Neural progenitor cell (in vitro differentiated cells): Measurements from ENCODE around the gene PARPBP. TPM values are rescaled to one million over a fixed set of nuclear protein-coding genes. Genes with fewer than 3 reads are reported as not detected.

Source experiments
- DNase-seq: peaks from one replicate; pipeline ENCODE4 v3.0.0-alpha.2; 2016; ENCODE audit warnings: low spot score
- H2AFZ ChIP-seq: fragments of 200-600 bp; sonication (generic); replicated peaks from 2 replicates; pipeline ENCODE4 v1.6.1; 2016; ENCODE audit warnings: antibody characterized with exemption
- H3F3A ChIP-seq: fragments of 200-600 bp; sonication (generic); 2 replicates; pipeline ENCODE4 v1.6.1; 2016; ENCODE audit warnings: antibody characterized with exemption, low read depth
- H3K27ac ChIP-seq: fragments of 200-600 bp; sonication (generic); 2 replicates; pipeline ENCODE4 v1.5.1; 2016; ENCODE audit warnings: mild to moderate bottlenecking
- H3K27me3 ChIP-seq: fragments of 200-600 bp; sonication (generic); 2 replicates; pipeline ENCODE4 v1.6.1; 2016; ENCODE audit warnings: mild to moderate bottlenecking, moderate library complexity
- H3K36me3 ChIP-seq: fragments of 200-600 bp; sonication (generic); 2 replicates; pipeline ENCODE4 v1.5.1; 2016
- H3K4me1 ChIP-seq: fragments of 200-600 bp; sonication (generic); 2 replicates; pipeline ENCODE4 v1.6.1; 2016; ENCODE audit warnings: mixed run types
- H3K4me2 ChIP-seq: fragments of 200-600 bp; sonication (generic); 2 replicates; pipeline ENCODE4 v1.6.1; 2016
- H3K4me3 ChIP-seq: fragments of 200-600 bp; sonication (generic); 2 replicates; pipeline ENCODE4 v1.5.1; 2016
- H3K79me2 ChIP-seq: fragments of 200-600 bp; sonication (generic); 2 replicates; pipeline ENCODE4 v1.6.1; 2016; ENCODE audit warnings: low read depth
- H3K9ac ChIP-seq: fragments of 200-600 bp; sonication (generic); 2 replicates; pipeline ENCODE4 v1.6.1; 2016
- H3K9me3 ChIP-seq: fragments of 200-600 bp; sonication (generic); 2 replicates; pipeline ENCODE4 v1.5.1; 2016; ENCODE audit warnings: low read depth
- H4K20me1 ChIP-seq: fragments of 200-600 bp; sonication (generic); 2 replicates; pipeline ENCODE4 v1.6.1; 2016; ENCODE audit warnings: low read depth
- H3K27ac Mint-ChIP-seq: 3 replicates; pipeline ENCODE4 v1.8.0; 2021; ENCODE audit warnings: mixed read lengths
- H3K27me3 Mint-ChIP-seq: 2 replicates; pipeline ENCODE4 v1.8.0; 2022; ENCODE audit warnings: low read depth, mild to moderate bottlenecking, inconsistent platforms, moderate library complexity, mixed read lengths; ENCODE audit not compliant: insufficient read depth
- H3K36me3 Mint-ChIP-seq: 3 replicates; pipeline ENCODE4 v1.8.0; 2021; ENCODE audit warnings: mixed read lengths
- H3K4me1 Mint-ChIP-seq: 3 replicates; pipeline ENCODE4 v1.8.0; 2021; ENCODE audit warnings: mixed read lengths
- H3K4me3 Mint-ChIP-seq: 3 replicates; pipeline ENCODE4 v1.8.0; 2021; ENCODE audit warnings: mild to moderate bottlenecking, moderate library complexity, mixed read lengths
- H3K9me3 Mint-ChIP-seq: 3 replicates; pipeline ENCODE4 v1.8.0; 2020; ENCODE audit warnings: mixed read lengths
- CTCF ChIP-seq: fragments of 200-600 bp; sonication (generic); IDR thresholded peaks from 2 replicates; pipeline ENCODE4 v1.5.1; 2017; ENCODE audit warnings: antibody characterized with exemption, mild to moderate bottlenecking
- EZH2 ChIP-seq: fragments of 200-600 bp; sonication (generic); IDR thresholded peaks from 2 replicates; pipeline ENCODE4 v1.6.1; 2017; ENCODE audit warnings: antibody characterized with exemption, mild to moderate bottlenecking, moderate library complexity
- EZH2phosphoT487 ChIP-seq: fragments of 200-600 bp; sonication (generic); IDR thresholded peaks from 2 replicates; pipeline ENCODE4 v1.6.1; 2017; ENCODE audit warnings: antibody characterized with exemption
- total RNA-seq: library from RNA; depleted of rRNA; stranded (reverse); fragments of >200 nt; gene quantifications from 2 replicates; pipeline ENCODE4 v1.2.3, GENCODE V29; 2015; ENCODE audit warnings: low replicate concordance

The PARPBP gene
- total RNA-seq, 1 donor from 2014 or later: 79.8 TPM

GRCh38 chr12:102195826-102196225 is 75.8 kb downstream of the PARPBP start:
- Mint-ChIP-seq H3K36me3 (no peaks in the 10 kb centered on the region), H3K9me3 (no peaks in the 10 kb centered on the region), H3K4me1 (no peaks in the 10 kb centered on the region), H3K27me3 (no peaks in the 10 kb centered on the region), H3K27ac (no peak overlapping the region), H3K4me3 (no peak overlapping the region)
- no peak overlapping the region for H3K4me2 ChIP-seq
- H4K20me1 ChIP-seq: no peaks in the 10 kb centered on the region
- no peak for TF ChIP-seq EZH2
- no peak for TF ChIP-seq EZH2phosphoT487
- TF ChIP-seq CTCF: no peak
- no peaks in the 10 kb centered on the region for H3K9me3 ChIP-seq
- no peaks in the 10 kb centered on the region for H3K79me2 ChIP-seq
- no peaks in the 10 kb centered on the region for H3K4me1 ChIP-seq
- no peak overlapping the region for H3K27ac ChIP-seq
- no peak overlapping the region for H3K9ac ChIP-seq
- H3K4me3 ChIP-seq: no peak overlapping the region
- no peaks in the 10 kb centered on the region for H3F3A ChIP-seq
- peaks cover 6% of the 10 kb centered on the region for H3K36me3 ChIP-seq
- no peak overlapping the region for H2AFZ ChIP-seq
- DNase-seq: no peak
- H3K27me3 ChIP-seq: no peaks in the 10 kb centered on the region

GRCh38 chr12:102197789-102198188 is 77.8 kb downstream of the PARPBP start, which contains the start of gene PMCH:
Gene PMCH, minus strand, starts transcription at chr12:102197833. Its CDS starts 63 bp downstream, at chr12:102197770.
- no peaks in the 10 kb centered on the region for H3K4me1 Mint-ChIP-seq
- TF ChIP-seq CTCF: no peak
- no peak for TF ChIP-seq EZH2phosphoT487
- TF ChIP-seq EZH2: no peak
- H3F3A ChIP-seq: no peaks in the 10 kb centered on the region
- no peak within 1 kb of the TSS for H3K27ac ChIP-seq
- H3K4me3 ChIP-seq: no peak within 1 kb of the TSS
- peaks cover 6% of the 10 kb centered on the region for H3K36me3 ChIP-seq
- no peak within 1 kb of the TSS for H3K4me2 ChIP-seq
- H3K27me3 ChIP-seq: no peaks in the 10 kb centered on the region
- H4K20me1 ChIP-seq: no peaks in the 10 kb centered on the region
- H3K9ac ChIP-seq: no peak within 1 kb of the TSS
- no peaks in the 10 kb centered on the region for H3K4me1 ChIP-seq
- no peak within 1 kb of the TSS for H3K4me3 Mint-ChIP-seq
- no peaks in the 10 kb centered on the region for H3K36me3 Mint-ChIP-seq
- no peak within 1 kb of the TSS for H2AFZ ChIP-seq
- no peak within 1 kb of the TSS for H3K27ac Mint-ChIP-seq
- no peaks in the 10 kb centered on the region for H3K9me3 ChIP-seq
- no peaks in the 10 kb centered on the region for H3K79me2 ChIP-seq
- no peaks in the 10 kb centered on the region for H3K27me3 Mint-ChIP-seq
- H3K9me3 Mint-ChIP-seq: no peaks in the 10 kb centered on the region
- DNase-seq: no peak

- Histone ChIP-seq H3F3A (no peaks in the 10 kb centered on the region), H3K4me2 (no peak overlapping the region), H3K79me2 (no peaks in the 10 kb centered on the region), H3K9ac (no peak overlapping the region), H3K4me1 (no peaks in the 10 kb centered on the region), H2AFZ (no peak overlapping the region), H3K4me3 (no peak overlapping the region), H3K36me3 (no peaks in the 10 kb centered on the region), H3K27ac (no peak overlapping the region), H3K9me3 (no peaks in the 10 kb centered on the region), H3K27me3 (no peaks in the 10 kb centered on the region), H4K20me1 (no peaks in the 10 kb centered on the region)
- Mint-ChIP-seq H3K4me3 (no peak overlapping the region), H3K27ac (no peak overlapping the region), H3K36me3 (peaks cover 14% of the 10 kb centered on the region), H3K27me3 (no peaks in the 10 kb centered on the region), H3K4me1 (no peaks in the 10 kb centered on the region), H3K9me3 (peaks cover 2% of the 10 kb centered on the region)
- TF ChIP-seq CTCF (no peak), EZH2phosphoT487 (no peak), EZH2 (no peak)
- no peak for DNase-seq
Measured at GRCh38 chr12:102201436-102202061, 81.6 kb downstream of the PARPBP start.
